Measurements from ENCODE around the gene CIT. TPM values are rescaled to one million over a fixed set of nuclear protein-coding genes. Genes with fewer than 3 reads are reported as not detected.

CIT gene
- total RNA-seq, 1 experiment from 2014 or later = 67.9 TPM

DNA sequence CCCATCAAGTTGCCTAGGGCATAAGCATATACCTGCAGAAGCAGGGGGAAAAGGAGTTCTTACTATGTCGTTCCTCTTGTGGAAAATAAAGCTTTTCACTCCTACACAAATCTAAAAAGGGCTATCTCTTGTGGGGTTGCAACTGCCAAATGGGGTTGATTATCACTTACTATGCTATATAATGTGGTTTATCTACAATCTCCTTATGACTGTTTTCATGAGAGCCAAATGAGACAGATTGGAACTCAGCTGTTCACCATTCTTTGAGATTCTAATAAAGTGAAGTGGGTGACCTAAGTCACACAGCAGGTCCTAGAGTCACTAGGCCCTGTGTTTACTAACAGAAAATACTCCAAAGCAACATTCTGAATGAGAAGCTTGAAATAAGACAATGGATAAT lies 47.7 kb downstream of the CIT start:
- H3K27ac ChIP-seq (ENCODE audit: low read length) = no peak overlapping the region
- BruUV-seq (replicated peaks) = no TSS peak
- ATAC-seq (no peak), DNase-seq (ENCODE audit: low read depth, low spot score) (no peak)
- no peaks in the 10 kb centered on the region for H3K4me1 ChIP-seq (ENCODE audit: control insufficient read depth, insufficient read depth, low read length)
- H3K4me3 ChIP-seq (ENCODE audit: low read depth in 2 of 2, low read length in 2 of 2) = no peak overlapping the region
- POLR2A ChIA-PET = no interaction called here
- TF ChIP-seq SIN3A (IDR thresholded peaks at IDR 0.05; ENCODE audit: borderline replicate concordance, insufficient read depth, low read depth, low read length) = no peak
- no peak for TF ChIP-seq POLR2AphosphoS5 (IDR thresholded peaks at IDR 0.05; ENCODE audit: low read depth, low read length)
- no peak for TF ChIP-seq TCF7L2 (IDR thresholded peaks at IDR 0.05; ENCODE audit: low read depth, low read length)
- no peak for TF ChIP-seq REST (IDR thresholded peaks at IDR 0.05; ENCODE audit: insufficient read depth in 1 of 2, low read depth in 2 of 2, low read length in 1 of 2)
- TF ChIP-seq, protein P1, sequence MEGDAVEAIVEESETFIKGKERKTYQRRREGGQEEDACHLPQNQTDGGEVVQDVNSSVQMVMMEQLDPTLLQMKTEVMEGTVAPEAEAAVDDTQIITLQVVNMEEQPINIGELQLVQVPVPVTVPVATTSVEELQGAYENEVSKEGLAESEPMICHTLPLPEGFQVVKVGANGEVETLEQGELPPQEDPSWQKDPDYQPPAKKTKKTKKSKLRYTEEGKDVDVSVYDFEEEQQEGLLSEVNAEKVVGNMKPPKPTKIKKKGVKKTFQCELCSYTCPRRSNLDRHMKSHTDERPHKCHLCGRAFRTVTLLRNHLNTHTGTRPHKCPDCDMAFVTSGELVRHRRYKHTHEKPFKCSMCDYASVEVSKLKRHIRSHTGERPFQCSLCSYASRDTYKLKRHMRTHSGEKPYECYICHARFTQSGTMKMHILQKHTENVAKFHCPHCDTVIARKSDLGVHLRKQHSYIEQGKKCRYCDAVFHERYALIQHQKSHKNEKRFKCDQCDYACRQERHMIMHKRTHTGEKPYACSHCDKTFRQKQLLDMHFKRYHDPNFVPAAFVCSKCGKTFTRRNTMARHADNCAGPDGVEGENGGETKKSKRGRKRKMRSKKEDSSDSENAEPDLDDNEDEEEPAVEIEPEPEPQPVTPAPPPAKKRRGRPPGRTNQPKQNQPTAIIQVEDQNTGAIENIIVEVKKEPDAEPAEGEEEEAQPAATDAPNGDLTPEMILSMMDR (IDR thresholded peaks at IDR 0.05) = no peak
- intact Hi-C loops (cut with micrococcal nuclease; ENCODE audit: unreplicated experiment) = no loop called here
- peaks cover 3% of the 10 kb centered on the region; the same call in 1 of the 2 replicates for H3K36me3 ChIP-seq (ENCODE audit: control insufficient read depth, insufficient read depth, low read length)
- no peaks in the 10 kb centered on the region for H3K9me3 ChIP-seq (ENCODE audit: control insufficient read depth, insufficient read depth, low read depth, low read length)
- no peaks in the 10 kb centered on the region for H3K27me3 ChIP-seq (ENCODE audit: control insufficient read depth, insufficient read depth, low read length)
- in situ Hi-C loops (cut with HindIII; ENCODE audit: low pct_unique_long_range_greater_than_20kb, low sequenced_read_pairs) = no loop called here
- CTCF ChIA-PET = no interaction called here

- Histone ChIP-seq H3K9me3 (ENCODE audit: control insufficient read depth, insufficient read depth, low read depth, low read length) (no peaks in the 10 kb centered on the region), H3K27me3 (ENCODE audit: control insufficient read depth, insufficient read depth, low read length) (no peaks in the 10 kb centered on the region), H3K36me3 (ENCODE audit: control insufficient read depth, insufficient read depth, low read length) (peaks cover 3% of the 10 kb centered on the region; the same call in 1 of the 2 replicates), H3K27ac (ENCODE audit: low read length) (no peak overlapping the region), H3K4me3 (ENCODE audit: low read depth in 2 of 2, low read length in 2 of 2) (no peak overlapping the region), H3K4me1 (ENCODE audit: control insufficient read depth, insufficient read depth, low read length) (no peaks in the 10 kb centered on the region)
- CTCF ChIA-PET = no interaction called here
- DNase-seq (ENCODE audit: low read depth, low spot score) = no peak
- ATAC-seq = no peak
- in situ Hi-C loops (cut with HindIII; ENCODE audit: low pct_unique_long_range_greater_than_20kb, low sequenced_read_pairs) = no loop called here
- intact Hi-C loops (cut with micrococcal nuclease; ENCODE audit: unreplicated experiment) = no loop called here
- POLR2A ChIA-PET = no interaction called here
- TF ChIP-seq SIN3A (IDR thresholded peaks at IDR 0.05; ENCODE audit: borderline replicate concordance, insufficient read depth, low read depth, low read length) (no peak), REST (IDR thresholded peaks at IDR 0.05; ENCODE audit: insufficient read depth in 1 of 2, low read depth in 2 of 2, low read length in 1 of 2) (no peak), TCF7L2 (IDR thresholded peaks at IDR 0.05; ENCODE audit: low read depth, low read length) (no peak), POLR2AphosphoS5 (IDR thresholded peaks at IDR 0.05; ENCODE audit: low read depth, low read length) (no peak)
- TF ChIP-seq, protein P1 (IDR thresholded peaks at IDR 0.05) = no peak
- no TSS peak for BruUV-seq (replicated peaks)
Measured at GRCh38 chr12:119828300-119828699, 48.8 kb downstream of the CIT start.
